ENCODE results near the gene POLK. TPM values are rescaled to one million over a fixed set of nuclear protein-coding genes. Genes with fewer than 3 reads are reported as not detected.

POLK gene
- total RNA-seq = 10 to 100 TPM; 21.8 to 26.2 (median 25.0) TPM
- total RNA-seq (2013) = 30.9 TPM
- 22.4 to 78.2 (median 47.1) reads per million in 29 experiments for total RNA-seq

GRCh38 chr5:75511435-75512382 is at the start of gene POLK, which contains the start of gene CERT1:
TSS of gene POLK (plus strand) at chr5:75511891.
TSS of gene CERT1 (minus strand) at chr5:75511629. CDS start at chr5:75511207, 422 bp downstream.
- Histone ChIP-seq H3K27me3 (replicated peaks in 1 of 2; ENCODE audit: control insufficient read depth in 2 of 2, extremely low read depth in 1 of 2, insufficient read depth in 2 of 2, low read length in 1 of 2) (no peaks in the 10 kb centered on the region), H3K4me3 (ENCODE audit: control insufficient read depth in 1 of 2, extremely low read depth in 1 of 2, low read length in 1 of 2) (peak within 1 kb of the TSS; percentile 84 to 87), H3K36me3 (ENCODE audit: control insufficient read depth in 2 of 2, extremely low read depth in 1 of 2, insufficient read depth in 1 of 2, low read length in 1 of 2) (no peaks in the 10 kb centered on the region), H3K9me3 (no peaks in the 10 kb centered on the region), H3K4me1 (ENCODE audit: control insufficient read depth in 1 of 2, extremely low read depth in 1 of 2, insufficient read depth in 2 of 2, low read length in 2 of 2) (peaks cover 17 to 24% of the 10 kb centered on the region in 2 experiments), H3K27ac (ENCODE audit: low read length) (peak within 1 kb of the TSS; percentile 73)
- peak; percentile 78 to 94 (median 86) for DNase-seq
- ChIA-PET POLR2A (interaction anchor here (0.5 to 1.2 kb wide), 4 partner anchors 146 to 1666 kb away, joined by 3 to 10 read pairs (median 4); partner anchors contain the start of gene POC5 (in 1 of the 2)), CTCF (interaction anchor here in 1 of 2 donors (0.7 kb wide), 1 partner anchor 175 kb away, joined by 4 read pairs; no protein-coding TSS in a partner anchor)
- ATAC-seq (replicated peaks in 1 of 4) = peak; percentile 91 to 94 (median 92)
- no peaks in the 10 kb centered on the region for H3K27me3 Mint-ChIP-seq
- H3K4me1 Mint-ChIP-seq = peaks cover 58 to 70% (median 69%) of the 10 kb centered on the region in 3 donors
- H3K9me3 Mint-ChIP-seq = no peaks in the 10 kb centered on the region
- H3K36me3 Mint-ChIP-seq = peaks cover 3% of the 10 kb centered on the region
- under 1% methylated on average over 38 of the region's 71 CpGs for WGBS (ENCODE audit: insufficient coverage)
- H3K27ac Mint-ChIP-seq = peak within 1 kb of the TSS; percentile 91 to 94
- peak within 1 kb of the TSS; percentile 93 to 94 (median 93) for H3K4me3 Mint-ChIP-seq

GRCh38 chr5:75463726-75464125 is 48.0 kb upstream of the POLK start:
- no peak for ATAC-seq (replicated peaks in 1 of 4)
- Mint-ChIP-seq H3K27me3 (no peaks in the 10 kb centered on the region), H3K9me3 (peaks cover 2 to 8% (median 4%) of the 10 kb centered on the region in 3 donors), H3K4me1 (peaks cover 58 to 62% (median 61%) of the 10 kb centered on the region in 3 donors), H3K4me3 (no peak overlapping the region), H3K36me3 (peaks cover 51% of the 10 kb centered on the region), H3K27ac (no peak overlapping the region)
- WGBS (ENCODE audit: insufficient coverage) = 100% methylated on average over 1 of the region's 2 CpGs
- Histone ChIP-seq H3K27ac (ENCODE audit: low read length) (no peak overlapping the region), H3K27me3 (replicated peaks in 1 of 2; ENCODE audit: control insufficient read depth in 2 of 2, extremely low read depth in 1 of 2, insufficient read depth in 2 of 2, low read length in 1 of 2) (no peaks in the 10 kb centered on the region), H3K4me3 (ENCODE audit: control insufficient read depth in 1 of 2, extremely low read depth in 1 of 2, low read length in 1 of 2) (no peak overlapping the region), H3K9me3 (no peaks in the 10 kb centered on the region), H3K4me1 (ENCODE audit: control insufficient read depth in 1 of 2, extremely low read depth in 1 of 2, insufficient read depth in 2 of 2, low read length in 2 of 2) (peaks cover 2 to 11% of the 10 kb centered on the region in 2 experiments), H3K36me3 (ENCODE audit: control insufficient read depth in 2 of 2, extremely low read depth in 1 of 2, insufficient read depth in 1 of 2, low read length in 1 of 2) (no peaks in the 10 kb centered on the region)
- ChIA-PET CTCF (no interaction called here), POLR2A (no interaction called here)
- DNase-seq = no peak

GRCh38 chr5:75465480-75465879 is 46.2 kb upstream of the POLK start:
- Histone ChIP-seq H3K27me3 (replicated peaks in 1 of 2; ENCODE audit: control insufficient read depth in 2 of 2, extremely low read depth in 1 of 2, insufficient read depth in 2 of 2, low read length in 1 of 2) (no peaks in the 10 kb centered on the region), H3K4me1 (ENCODE audit: control insufficient read depth in 1 of 2, extremely low read depth in 1 of 2, insufficient read depth in 2 of 2, low read length in 2 of 2) (peaks cover 2 to 11% of the 10 kb centered on the region in 2 experiments), H3K36me3 (ENCODE audit: control insufficient read depth in 2 of 2, extremely low read depth in 1 of 2, insufficient read depth in 1 of 2, low read length in 1 of 2) (no peaks in the 10 kb centered on the region), H3K4me3 (ENCODE audit: control insufficient read depth in 1 of 2, extremely low read depth in 1 of 2, low read length in 1 of 2) (no peak overlapping the region), H3K27ac (ENCODE audit: low read length) (no peak overlapping the region), H3K9me3 (peaks cover 10% of the 10 kb centered on the region)
- Mint-ChIP-seq H3K27ac (no peak overlapping the region), H3K36me3 (peaks cover 59% of the 10 kb centered on the region), H3K9me3 (peaks cover 8 to 22% (median 16%) of the 10 kb centered on the region in 3 donors), H3K4me3 (no peak overlapping the region), H3K27me3 (no peaks in the 10 kb centered on the region), H3K4me1 (peaks cover 58 to 62% (median 61%) of the 10 kb centered on the region in 3 donors)
- no CpG with 5 or more reads among the region's 1 CpG for WGBS (ENCODE audit: insufficient coverage)
- no peak for ATAC-seq (replicated peaks in 1 of 4)
- no peak for DNase-seq
- ChIA-PET POLR2A (no interaction called here), CTCF (interaction anchor here in 1 of 2 donors (0.6 kb wide), 1 partner anchor 12 kb away, joined by 6 read pairs; no protein-coding TSS in a partner anchor)

GRCh38 chr5:75466006-75466716 is 45.5 kb upstream of the POLK start:
- ATAC-seq (replicated peaks in 1 of 4) (peak in 1 of 4 experiments; percentile 16), DNase-seq (peak in 1 of 35 experiments; percentile 5)
- peaks cover 10% of the 10 kb centered on the region for H3K9me3 ChIP-seq
- CTCF ChIA-PET = interaction anchor here in 1 of 2 donors (0.6 kb wide), 1 partner anchor 12 kb away, joined by 6 read pairs; no protein-coding TSS in a partner anchor
- no peaks in the 10 kb centered on the region for H3K36me3 ChIP-seq (ENCODE audit: control insufficient read depth in 2 of 2, extremely low read depth in 1 of 2, insufficient read depth in 1 of 2, low read length in 1 of 2)
- peak overlapping the region in 1 of 2 donors; percentile 56 for H3K27ac Mint-ChIP-seq
- peaks cover 2 to 11% of the 10 kb centered on the region in 2 experiments for H3K4me1 ChIP-seq (ENCODE audit: control insufficient read depth in 1 of 2, extremely low read depth in 1 of 2, insufficient read depth in 2 of 2, low read length in 2 of 2)
- no peak overlapping the region for H3K4me3 ChIP-seq (ENCODE audit: control insufficient read depth in 1 of 2, extremely low read depth in 1 of 2, low read length in 1 of 2)
- no peaks in the 10 kb centered on the region for H3K27me3 Mint-ChIP-seq
- H3K9me3 Mint-ChIP-seq = peaks cover 12 to 29% (median 21%) of the 10 kb centered on the region in 3 donors
- peaks cover 51 to 58% (median 57%) of the 10 kb centered on the region in 3 donors for H3K4me1 Mint-ChIP-seq
- no CpG with 5 or more reads among the region's 6 CpGs for WGBS (ENCODE audit: insufficient coverage)
- H3K4me3 Mint-ChIP-seq = peak overlapping the region in 1 of 3 donors; percentile 27
- peaks cover 61% of the 10 kb centered on the region for H3K36me3 Mint-ChIP-seq
- POLR2A ChIA-PET = interaction anchor here in 1 of 2 donors (0.7 kb wide), 1 partner anchor 258 kb away, joined by 4 read pairs; no protein-coding TSS in a partner anchor
- H3K27ac ChIP-seq (ENCODE audit: low read length) = no peak overlapping the region
- H3K27me3 ChIP-seq (replicated peaks in 1 of 2; ENCODE audit: control insufficient read depth in 2 of 2, extremely low read depth in 1 of 2, insufficient read depth in 2 of 2, low read length in 1 of 2) = no peaks in the 10 kb centered on the region

GRCh38 chr5:75468593-75468992 is 43.1 kb upstream of the POLK start:
- Mint-ChIP-seq H3K27me3 (no peaks in the 10 kb centered on the region), H3K27ac (no peak overlapping the region), H3K36me3 (peaks cover 67% of the 10 kb centered on the region), H3K4me3 (no peak overlapping the region), H3K9me3 (peaks cover 21 to 38% (median 22%) of the 10 kb centered on the region in 3 donors), H3K4me1 (peaks cover 33 to 43% (median 41%) of the 10 kb centered on the region in 3 donors)
- CTCF ChIA-PET = no interaction called here
- DNase-seq = no peak
- H3K27ac ChIP-seq (ENCODE audit: low read length) = no peak overlapping the region
- WGBS (ENCODE audit: insufficient coverage) = 89% methylated on average over 1 of the region's 2 CpGs
- no peaks in the 10 kb centered on the region for H3K36me3 ChIP-seq (ENCODE audit: control insufficient read depth in 2 of 2, extremely low read depth in 1 of 2, insufficient read depth in 1 of 2, low read length in 1 of 2)
- POLR2A ChIA-PET = interaction anchor here in 1 of 2 donors (0.7 kb wide), 1 partner anchor 1908 kb away, joined by 3 read pairs; no protein-coding TSS in a partner anchor
- H3K4me1 ChIP-seq (ENCODE audit: control insufficient read depth in 1 of 2, extremely low read depth in 1 of 2, insufficient read depth in 2 of 2, low read length in 2 of 2) = peaks cover 2 to 11% of the 10 kb centered on the region in 2 experiments
- no peak overlapping the region for H3K4me3 ChIP-seq (ENCODE audit: control insufficient read depth in 1 of 2, extremely low read depth in 1 of 2, low read length in 1 of 2)
- H3K27me3 ChIP-seq (replicated peaks in 1 of 2; ENCODE audit: control insufficient read depth in 2 of 2, extremely low read depth in 1 of 2, insufficient read depth in 2 of 2, low read length in 1 of 2) = no peaks in the 10 kb centered on the region
- ATAC-seq (replicated peaks in 1 of 4) = no peak
- peaks cover 10% of the 10 kb centered on the region for H3K9me3 ChIP-seq
